ENCODE measurements around the gene RIN3.

Gene RIN3

DNA sequence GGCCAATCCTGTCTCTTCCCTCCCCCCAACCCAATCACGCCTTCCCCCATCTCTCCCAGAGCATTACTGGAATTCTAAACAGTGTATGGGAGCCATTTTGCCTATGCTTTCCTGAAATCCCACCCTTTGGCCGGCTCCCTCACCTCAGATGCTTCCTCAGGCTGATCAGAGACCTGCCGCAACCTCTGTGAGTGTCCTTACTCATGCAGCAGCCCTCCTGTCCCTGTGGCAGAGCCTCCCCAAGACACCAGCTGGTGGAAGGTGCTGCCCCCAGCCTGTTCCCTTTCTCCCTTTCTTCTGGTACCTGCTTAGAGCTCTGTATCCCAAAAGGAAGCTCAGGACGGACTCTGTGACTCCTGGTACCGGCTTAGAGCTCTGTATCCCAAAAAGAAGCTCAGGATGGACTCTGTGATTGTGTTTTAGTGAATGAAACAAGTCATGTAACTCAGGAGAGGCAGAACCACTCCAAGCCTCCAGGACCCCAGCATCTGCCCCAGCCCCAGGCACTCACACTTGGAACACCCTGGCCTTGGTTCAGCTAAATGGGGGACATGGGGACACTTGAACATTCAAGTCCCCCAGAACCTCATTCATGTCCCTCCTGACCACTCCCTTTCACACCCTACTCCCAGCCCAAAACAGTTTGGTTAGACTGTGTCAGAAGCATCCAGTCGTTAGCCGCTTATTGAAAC is 29.3 kb upstream of the RIN3 start:
- DNase-seq (ENCODE audit: low spot score): no peak

DNA sequence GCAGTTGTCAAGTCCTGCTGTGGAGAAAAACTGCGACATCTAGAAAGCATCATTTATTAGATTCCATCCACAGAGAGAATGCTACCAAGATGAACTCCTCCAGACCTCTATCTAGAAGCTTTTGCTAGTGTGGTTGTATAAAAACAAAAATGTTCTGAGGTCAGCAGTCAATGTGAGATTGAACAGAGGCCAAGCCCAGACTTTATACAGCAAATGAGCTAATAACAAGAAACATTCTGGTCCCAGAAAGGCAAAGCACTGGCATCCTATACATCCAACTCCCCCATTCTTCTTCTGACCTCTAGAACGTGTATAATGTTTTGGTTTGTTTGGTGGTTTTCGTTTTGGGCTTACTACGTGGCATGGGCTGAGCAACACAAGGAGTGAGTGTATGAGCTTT is 26.7 kb upstream of the RIN3 start:
- DNase-seq (ENCODE audit: low spot score): no peak

DNA sequence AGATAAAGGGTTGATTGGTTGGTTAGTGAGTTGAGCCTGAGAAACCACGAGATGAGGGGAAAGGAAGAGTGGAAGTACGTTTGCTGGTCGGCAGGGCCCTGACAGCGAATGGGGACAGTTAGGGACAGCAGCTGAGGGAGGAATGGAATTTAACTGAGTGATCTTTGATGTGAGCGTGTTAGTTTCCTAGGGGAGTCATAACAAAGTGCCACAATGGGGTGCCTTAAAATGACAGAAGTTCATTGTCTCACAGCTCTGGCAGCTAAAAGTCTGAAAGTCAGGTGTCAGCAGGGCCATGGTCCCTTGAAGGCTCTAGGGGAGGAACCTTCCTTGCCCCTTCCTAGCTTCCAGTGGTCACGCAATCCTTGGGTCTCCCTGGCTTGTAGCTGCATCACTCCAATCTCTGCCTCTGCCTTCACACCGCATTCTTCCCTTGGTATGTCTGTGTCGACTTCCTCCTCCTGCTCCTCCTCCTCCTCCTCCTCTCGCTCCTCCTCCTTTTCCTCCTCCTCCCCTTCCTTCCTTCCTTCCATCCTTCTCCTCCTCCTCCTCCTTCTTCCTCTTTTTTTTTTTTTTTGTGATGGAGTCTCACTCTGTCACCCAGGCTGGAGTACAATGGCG is 26.0 kb upstream of the RIN3 start:
- DNase-seq (ENCODE audit: low spot score): no peak

DNA sequence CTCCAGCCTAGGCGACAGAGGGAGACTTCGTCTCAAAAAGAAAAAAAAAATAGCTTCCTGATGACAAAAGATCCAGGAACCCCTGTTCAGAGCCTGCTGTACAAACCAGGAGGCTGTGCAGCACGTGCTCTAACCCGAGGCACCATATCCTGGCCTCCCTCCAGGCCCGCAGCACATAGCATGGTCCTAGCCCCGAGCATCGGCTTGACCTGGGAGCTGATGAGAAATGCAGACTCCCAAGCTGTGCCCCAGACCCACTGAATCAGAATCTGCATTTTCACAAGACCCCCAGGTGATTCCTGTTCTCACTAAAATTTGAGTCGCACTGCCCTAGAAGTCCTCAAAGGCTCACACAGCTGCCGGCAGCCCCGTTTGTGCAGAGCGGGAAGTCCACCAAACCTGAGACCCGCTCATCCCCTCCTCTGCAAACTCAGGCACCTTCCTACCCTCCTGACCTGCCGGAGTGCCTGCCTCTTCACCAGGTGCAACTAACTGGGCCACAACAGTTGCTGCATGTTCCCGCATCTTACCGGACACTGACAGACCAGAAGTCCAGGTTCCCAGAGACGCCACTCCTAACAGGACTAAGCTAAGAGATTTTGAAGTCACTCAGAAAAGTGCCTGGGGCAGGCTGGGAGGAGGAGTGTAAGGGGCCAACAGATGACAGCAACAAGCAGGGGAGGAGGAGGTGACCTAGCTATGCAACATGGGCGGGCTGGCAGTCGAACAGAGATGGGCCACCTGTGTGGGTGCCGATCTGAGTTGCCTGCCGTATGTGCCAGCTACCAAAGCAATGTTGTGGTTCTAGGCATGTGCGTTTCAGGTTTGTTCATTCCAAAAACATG is 24.0 kb upstream of the RIN3 start:
- DNase-seq (ENCODE audit: low spot score): no peak

DNA sequence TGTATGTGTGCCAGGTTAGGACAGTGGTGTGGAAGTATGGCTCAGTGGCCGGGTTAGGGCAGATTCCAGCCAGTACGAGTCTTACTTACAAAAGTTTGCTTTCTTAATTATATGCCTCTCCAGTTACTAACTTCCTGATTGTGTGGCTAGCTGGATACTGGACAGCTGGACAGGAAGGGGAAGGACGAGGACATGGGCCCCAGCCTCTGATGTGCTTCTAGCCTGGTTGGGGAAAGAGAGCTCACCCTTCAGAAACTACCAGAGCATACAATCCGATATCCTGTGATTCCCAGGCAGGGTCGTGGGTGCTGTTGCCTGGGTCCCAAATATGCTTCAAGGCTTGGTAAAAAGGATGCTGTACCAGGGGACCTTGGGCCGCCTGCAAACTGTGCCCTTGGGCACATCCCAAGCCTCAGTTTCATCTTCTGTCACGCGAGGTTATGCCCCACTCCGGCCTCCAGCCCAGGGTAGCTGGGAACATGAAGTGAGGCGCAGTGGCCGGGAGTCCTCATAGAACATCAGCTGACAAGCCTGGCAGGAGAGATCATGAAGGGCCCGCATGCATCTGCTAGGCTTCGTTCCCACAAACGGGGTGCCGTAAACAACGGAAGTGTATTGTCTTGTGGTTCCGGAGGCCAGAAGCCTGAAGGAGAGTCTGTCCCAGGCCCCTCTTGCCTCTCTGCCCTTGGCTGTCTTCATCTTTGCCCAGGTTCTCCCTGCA is 23.2 kb upstream of the RIN3 start:
- no peak for DNase-seq (ENCODE audit: low spot score)

DNA sequence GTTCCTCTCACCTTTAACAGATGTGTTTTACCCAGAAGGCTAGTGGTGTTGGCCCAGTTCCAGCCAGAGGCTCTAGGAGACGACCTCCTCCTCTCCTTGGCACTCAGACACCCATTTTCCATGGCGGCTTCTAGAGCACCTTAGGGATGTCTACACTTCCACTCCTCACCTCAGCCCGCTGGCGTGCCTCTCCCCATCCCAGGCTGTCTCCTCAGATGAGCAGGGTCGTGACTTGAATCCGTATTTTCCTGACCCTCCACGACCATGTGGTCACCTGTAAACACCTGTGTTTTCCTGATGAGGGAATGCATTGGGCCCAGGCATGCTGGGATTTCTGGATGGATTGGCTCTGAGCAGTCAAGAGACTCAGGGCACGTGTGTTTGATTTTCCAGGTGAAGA is 21.8 kb upstream of the RIN3 start:
- DNase-seq (ENCODE audit: low spot score): no peak

DNA sequence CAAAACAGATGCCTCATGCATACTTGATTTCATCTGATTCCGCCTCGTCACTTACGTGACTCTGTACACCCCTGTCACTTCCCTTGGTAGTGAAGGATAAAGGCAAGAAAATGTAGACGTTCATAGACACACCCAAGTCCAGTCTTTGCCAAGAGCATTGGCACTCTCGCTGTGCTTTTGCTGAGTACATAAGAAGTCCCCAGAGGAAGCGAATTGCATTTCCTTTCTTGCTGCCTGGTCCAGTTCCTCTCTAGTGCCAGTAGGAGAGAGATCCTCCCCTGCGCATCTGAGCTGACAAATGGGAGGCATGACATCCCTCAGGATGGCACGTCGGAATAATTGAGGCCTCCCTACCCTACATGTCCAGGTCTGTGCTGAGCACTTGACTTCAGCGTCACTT is 21.3 kb upstream of the RIN3 start:
- no peak for DNase-seq (ENCODE audit: low spot score)

DNA sequence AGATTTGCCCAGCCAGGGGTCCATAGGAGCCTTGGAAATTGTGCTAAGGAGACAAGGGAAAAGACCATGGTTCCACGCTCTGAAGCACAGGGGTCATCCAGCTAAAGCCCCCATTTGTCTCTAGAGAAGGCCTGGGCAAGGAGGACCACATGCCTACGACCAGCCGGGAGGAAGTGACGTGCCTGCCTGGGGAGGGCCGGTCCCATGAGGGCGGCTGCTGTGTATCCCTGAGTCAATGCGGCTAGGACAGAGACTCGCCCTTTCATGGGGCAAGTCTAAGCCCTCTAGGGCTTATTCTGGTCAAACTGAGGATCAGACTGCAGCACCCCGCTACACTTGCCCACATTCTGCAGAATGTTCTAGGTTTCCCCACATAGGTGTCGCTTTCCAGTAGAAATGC is 20.6 kb upstream of the RIN3 start:
- no peak for DNase-seq (ENCODE audit: low spot score)

DNA sequence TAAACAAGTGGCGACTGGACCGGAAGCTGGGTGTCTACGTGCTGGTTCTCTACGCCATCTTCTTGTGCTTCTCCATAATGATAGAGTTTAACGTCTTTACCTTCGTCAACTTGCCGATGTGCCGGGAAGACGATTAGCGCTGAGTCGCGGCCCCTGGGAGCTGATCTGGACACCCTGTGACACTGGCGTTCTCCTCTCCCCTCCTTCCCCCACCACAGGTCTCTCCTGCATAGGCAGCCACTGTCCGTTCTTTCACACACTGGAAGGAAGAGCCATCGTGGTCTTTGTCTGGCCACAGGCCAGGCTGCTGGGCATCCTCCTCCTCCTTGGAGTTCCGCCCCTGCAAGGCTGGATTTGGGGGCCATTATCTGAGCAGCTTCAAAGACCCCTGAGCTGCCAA is 20.1 kb upstream of the RIN3 start:
- DNase-seq (ENCODE audit: low spot score): no peak

DNA sequence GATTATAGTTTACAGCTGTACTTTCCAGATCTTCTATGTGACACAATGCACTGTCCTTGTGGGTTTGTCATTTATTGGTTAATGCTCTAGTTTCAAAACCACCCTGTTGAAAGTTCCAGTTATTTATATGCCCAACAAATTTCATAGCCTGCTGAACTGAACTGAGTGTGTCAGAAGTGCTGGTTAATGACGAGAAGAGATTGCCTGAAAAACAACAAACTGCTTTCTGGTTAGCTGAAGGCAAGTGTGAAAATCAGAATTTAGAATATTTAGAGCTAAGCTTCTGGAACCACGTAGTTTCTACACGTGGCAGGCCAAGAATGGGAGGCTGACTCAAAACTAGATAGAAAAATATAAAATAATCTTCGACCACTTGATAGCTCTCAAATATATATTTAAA is 19.1 kb upstream of the RIN3 start:
- DNase-seq (ENCODE audit: low spot score): no peak

DNA sequence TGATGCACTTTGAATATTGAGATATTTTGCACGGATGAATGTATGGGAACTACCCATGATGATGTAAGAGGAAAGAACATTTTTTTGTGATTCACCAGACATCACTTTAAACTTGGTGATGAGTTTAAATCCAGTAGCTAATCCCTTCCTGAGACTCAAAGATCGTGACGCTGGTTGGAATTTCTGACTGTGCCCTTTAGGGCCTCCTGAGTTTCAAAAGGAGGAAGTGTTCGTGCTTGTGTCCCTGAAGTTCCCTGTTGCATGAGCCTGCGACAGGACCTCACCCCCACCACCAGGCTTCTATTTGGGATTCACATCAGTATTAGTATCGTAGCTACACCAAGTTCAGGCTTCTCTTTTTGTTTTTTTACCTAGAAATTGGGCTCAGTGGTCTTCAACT is 18.6 kb upstream of the RIN3 start:
- no peak for DNase-seq (ENCODE audit: low spot score)

DNA sequence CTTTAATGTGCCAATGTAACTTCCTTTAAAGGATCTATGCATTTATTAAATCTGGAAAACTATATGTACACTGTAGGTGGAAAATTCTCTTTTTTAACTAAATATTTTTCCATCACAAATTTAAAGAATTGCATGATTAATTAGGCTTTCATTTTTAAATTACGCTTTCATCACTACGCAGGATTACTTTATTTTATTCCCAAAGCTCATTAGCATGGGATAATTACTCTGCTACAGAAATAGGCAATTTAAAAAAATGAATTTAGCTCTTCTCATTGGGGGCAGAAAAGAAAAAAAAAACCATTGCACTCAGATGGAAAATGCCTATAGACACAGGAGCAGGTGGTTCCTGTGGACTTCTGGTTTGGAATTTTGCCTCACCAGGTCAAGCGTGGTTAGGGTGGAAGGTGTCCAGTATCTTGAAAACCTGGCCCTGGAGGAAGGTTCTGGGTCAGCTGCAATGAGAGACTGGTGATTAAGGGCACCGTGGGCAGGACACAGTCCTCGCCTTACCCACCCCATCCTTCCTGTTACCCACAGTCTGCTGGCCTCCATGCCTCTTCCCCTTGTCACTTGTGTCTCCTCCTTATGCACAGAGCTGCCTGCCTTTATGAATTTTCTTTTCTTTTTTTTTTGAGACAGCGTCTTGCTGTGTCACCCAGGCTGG is 17.3 kb upstream of the RIN3 start:
- no peak for DNase-seq (ENCODE audit: low spot score)

DNA sequence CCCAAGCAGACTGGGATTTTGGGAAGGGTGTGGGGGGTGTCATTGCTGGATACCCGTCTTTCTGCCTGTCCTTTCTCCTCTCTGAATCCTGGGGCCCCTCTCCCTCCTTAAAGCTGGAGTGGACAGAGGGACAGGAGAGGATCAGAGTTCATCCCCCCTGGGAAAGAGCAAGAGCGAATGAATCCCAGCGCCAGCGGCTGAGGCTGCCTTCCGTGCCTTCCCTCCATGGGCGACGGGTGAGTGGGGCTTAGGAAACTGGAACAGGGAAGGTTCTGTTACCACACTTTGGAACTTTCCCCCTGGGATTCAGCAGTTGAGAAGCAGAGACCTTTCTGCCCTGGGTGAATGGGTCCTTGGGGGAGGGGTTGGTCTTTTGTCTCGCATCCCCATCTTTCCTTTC is 16.2 kb upstream of the RIN3 start:
- DNase-seq (ENCODE audit: low spot score): no peak

DNA sequence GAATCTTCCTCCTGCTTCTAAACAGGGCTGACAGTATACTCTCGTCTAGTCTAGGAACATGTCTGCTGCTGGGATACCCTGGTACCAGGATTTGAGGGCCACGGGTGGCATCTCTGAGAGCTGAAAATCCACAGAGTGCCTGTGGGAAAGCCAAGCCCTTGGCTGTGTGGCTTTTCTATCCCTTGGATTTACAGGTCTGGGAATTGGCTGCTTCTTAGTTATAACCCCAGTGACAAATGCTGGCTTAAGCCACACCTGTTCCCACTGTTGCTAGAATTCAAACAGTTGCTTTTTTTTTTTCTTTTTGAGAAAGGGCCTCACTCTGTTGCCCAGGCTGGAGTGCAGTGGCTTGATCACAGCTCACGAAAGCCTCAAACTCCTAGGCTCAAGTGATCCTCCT is 14.3 kb upstream of the RIN3 start:
- no peak for DNase-seq (ENCODE audit: low spot score)

DNA sequence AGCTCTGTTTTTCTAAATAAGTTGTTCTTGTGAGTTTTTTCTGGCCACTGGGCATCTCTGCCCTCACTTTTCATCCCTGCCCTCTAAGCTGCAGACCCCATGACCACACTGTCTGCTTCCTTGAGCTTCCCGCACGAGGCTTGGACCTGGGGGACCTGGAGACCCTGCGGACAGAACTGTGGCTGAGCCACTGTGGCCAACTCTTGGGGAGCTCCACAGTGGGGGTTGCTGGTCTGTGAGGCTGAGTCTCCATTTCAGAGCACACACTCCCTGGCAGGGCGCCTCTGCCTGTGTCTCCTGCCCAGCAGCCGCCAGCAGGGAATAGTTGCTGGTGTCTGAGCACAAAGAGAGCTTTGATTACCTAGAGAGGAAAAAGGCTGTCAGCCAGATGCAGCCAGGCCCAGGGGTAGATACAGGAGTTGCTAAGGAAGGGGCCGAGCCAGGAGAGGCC is 13.1 kb upstream of the RIN3 start:
- no peak for DNase-seq (ENCODE audit: low spot score)

DNA sequence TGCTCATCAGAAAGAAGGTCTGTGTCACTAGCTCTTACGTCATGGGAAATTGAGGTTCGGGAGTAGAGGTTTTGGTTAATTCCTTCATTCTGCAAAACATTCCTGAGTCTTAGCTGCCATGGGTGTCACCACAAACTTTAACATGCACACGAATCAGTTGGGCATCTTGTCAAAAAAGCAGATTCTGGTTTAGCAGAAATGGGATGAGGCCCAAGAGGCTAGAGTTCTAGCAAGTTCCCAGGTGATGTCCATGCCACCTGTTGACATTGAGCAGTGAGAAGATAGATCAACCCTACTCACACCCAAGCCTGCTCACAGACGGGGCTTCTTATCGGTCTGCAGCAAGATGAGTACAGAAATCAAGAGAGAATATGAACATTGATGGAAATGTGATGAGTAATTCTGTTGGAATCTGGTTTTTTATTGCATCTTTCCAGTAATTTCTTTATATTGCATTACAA is 11.7 kb upstream of the RIN3 start:
- no peak for DNase-seq (ENCODE audit: low spot score)

DNA sequence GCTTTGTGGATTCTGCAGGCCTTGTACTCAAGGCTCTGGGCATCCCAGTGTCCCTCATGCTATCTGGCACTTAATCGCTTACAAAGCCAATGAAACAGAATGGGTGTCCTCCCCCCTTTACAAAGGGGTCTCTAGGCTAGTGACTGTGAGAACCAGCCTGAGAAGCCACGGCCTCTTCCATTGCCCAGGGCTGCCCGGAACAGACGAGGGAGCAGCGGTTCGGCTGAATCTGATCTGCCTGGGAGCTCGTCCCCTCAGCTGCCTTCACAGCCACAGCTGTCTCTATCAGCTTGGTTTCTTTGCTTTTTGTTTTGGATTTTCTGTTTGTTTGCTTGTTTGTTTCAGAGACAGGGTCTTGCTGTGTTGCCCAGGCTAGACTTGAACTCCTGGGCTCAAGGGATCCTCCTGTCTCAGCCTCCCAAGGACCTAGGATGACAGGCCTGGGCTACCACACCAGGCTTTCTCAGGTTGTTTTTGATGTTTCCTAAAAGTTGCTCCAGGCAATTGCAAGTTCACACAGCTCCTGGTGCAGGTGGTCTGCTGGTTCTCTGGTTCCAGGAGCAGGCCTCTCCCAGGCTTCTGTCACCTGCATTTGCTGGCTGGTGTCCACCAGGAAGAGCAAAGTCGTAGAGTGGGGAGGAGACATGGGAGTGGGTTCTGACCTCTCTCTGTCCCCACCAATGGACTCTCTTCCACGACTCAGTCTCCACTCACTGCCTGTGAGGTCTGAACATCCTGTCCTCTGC is 10.9 kb upstream of the RIN3 start:
- DNase-seq (ENCODE audit: low spot score): no peak

DNA sequence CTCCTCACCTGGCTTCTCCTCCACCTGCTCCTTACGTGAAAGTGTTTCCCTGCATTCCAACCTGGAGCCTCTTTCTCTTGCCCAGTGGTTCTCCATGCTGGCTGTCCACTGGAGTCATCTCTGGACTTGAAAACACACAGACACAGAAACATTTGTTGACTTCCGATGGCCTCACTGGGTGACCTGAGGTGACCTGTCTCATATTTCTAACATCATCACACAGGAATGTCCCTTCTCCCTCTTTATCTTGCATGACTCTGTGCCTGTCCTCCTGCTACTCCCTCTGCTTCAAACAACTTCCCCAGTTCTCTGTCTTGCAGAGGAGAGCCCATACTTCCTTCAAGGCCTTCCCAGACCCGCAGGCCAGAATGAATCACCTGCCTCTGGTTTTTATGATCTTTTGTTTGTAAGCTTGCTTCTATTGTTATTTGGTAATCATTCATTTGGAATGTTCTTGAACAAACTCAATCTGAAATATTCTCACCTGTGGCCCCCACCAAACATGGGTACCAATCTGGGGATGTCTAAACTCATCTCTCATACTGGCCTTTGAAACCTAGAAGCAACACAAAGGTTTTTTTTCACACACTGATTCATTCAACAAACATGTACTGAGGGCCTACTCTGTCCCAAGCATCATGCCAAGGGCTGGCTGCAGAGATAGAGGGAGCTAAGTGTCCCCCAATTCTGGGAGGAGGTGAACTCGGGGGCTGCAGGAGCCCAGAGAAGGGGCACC is 9.7 kb upstream of the RIN3 start:
- no peak for DNase-seq (ENCODE audit: low spot score)

DNA sequence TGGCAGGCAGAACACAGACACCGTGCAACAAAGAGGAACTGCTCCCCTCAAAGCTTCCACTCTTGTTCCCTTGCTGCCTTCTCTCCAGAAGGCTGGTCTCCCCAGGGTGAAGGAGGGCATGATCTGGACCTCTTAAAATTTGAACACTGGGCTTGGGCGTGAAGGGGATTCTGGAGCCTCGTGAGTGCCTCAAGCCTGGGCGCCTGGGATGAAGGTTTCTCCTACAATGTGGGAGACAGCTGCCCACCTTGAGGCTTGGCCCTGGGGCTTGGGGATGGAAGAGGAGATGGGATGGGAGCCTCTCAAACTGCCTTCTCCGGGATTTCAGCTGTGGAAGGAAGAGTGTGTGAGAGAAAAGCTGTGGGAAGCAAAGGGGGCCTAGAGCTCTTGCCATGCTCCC is 7.8 kb upstream of the RIN3 start:
- no peak for DNase-seq (ENCODE audit: low spot score)

DNA sequence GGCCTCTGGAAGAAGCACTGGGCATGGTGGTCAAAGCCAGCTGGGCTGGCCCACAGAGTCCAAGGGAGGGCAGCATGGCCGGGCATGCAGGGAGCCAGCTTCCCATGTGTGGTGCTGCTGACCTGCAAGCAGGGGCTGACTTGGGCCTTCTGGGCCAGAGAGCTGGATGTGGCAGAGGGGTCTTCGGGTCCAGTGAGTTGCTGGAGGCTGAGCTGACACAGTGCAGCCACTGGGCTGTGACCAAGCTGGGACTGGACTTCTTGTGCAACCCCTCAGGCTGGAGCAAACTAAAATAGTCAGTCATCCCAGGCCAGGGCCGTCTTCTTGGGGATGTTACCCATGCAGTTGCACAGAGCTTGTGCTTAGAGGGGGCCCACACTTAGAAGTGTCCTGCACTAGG is 7.3 kb upstream of the RIN3 start:
- DNase-seq (ENCODE audit: low spot score): no peak
